HG02884 (cell line): Measurements from ENCODE around the gene EML1.

Experiments
- ATAC-seq: cut with Tn5 transposase; IDR thresholded peaks from one replicate; pipeline ENCODE4 v1.9.1; 2021; ENCODE audit warnings: mild to moderate bottlenecking, moderate library complexity; ENCODE audit not compliant: unreplicated experiment

Gene EML1

GRCh38 chr14:99982537-99983250, 189.5 kb downstream of the EML1 start:
- peak; percentile 69 for ATAC-seq

- no peak for ATAC-seq
Observed at GRCh38 chr14:99983251-99984015, 190.2 kb downstream of the EML1 start.

GRCh38 chr14:99984036-99984435, 190.8 kb downstream of the EML1 start:
- no peak for ATAC-seq

- ATAC-seq, result no peak
Observed at GRCh38 chr14:99986396-99986795, 193.2 kb downstream of the EML1 start.

GRCh38 chr14:99989032-99989431, 195.8 kb downstream of the EML1 start:
- ATAC-seq, result no peak

- no peak for ATAC-seq
Observed at GRCh38 chr14:99990268-99991170, 197.3 kb downstream of the EML1 start.

GRCh38 chr14:99991331-99991730, 198.1 kb downstream of the EML1 start:
- ATAC-seq, result no peak
